Stimulated activated CD4-positive, alpha-beta T cell treated with anti-CD3 and anti-CD28 coated beads, Interleukin-12 subunit alpha, Interleukin-12 subunit beta, amount 100 ng/mL, for 48 hours (primary cell): ENCODE results near the gene SLC2A5.
"Not testable (repeated sequence)": the region's sequence is repeated elsewhere in the genome, so short reads cannot be mapped to it uniquely, and the experiment has no call there.

Experiments used
- DNase-seq, 3 donors: peaks; one replicate each; pipeline ENCODE4 v3.0.0-alpha.2; 2020; ENCODE audit warnings: low read depth in 2 of 3, low spot score in 1 of 3

The SLC2A5 gene

DNA sequence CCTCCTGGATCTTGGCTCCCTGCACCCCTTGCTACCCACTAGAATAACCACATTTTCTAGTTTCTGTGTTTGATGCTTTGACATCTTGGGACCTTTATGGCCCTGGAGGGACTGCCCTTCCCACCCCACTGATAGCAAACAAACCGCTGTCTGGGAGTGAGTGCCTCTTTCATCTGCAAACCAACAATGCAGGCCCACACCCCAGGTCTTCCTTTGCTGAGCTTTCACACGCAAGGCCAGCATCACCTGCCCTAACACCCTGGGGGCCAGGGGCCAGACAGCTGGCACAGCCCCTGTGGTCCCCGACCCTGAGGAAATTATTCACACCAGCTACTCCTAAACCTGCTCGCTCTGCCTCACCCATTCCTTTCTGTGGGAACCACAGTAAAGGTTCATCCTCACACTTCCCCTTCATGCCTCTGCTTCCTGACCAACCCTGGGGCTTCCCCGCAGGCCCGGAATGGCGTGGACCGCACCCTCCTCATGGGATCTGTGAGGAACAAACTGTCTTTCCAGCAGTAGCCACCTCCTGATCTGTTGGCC lies 58.6 kb downstream of the SLC2A5 start:
- DNase-seq = no peak

- DNase-seq = peak; percentile 13 to 39 (median 20)
These were observed 59.7 kb downstream of the SLC2A5 start for GRCh38 chr1:9009438-9010370.

- DNase-seq = no peak
These were observed 61.2 kb downstream of the SLC2A5 start for GRCh38 chr1:9008236-9008635.

- no peak for DNase-seq
These were observed 62.3 kb downstream of the SLC2A5 start for GRCh38 chr1:9006956-9007615.

GRCh38 chr1:9005395-9005708 lies 64.1 kb downstream of the SLC2A5 start:
- DNase-seq = no peak

DNA sequence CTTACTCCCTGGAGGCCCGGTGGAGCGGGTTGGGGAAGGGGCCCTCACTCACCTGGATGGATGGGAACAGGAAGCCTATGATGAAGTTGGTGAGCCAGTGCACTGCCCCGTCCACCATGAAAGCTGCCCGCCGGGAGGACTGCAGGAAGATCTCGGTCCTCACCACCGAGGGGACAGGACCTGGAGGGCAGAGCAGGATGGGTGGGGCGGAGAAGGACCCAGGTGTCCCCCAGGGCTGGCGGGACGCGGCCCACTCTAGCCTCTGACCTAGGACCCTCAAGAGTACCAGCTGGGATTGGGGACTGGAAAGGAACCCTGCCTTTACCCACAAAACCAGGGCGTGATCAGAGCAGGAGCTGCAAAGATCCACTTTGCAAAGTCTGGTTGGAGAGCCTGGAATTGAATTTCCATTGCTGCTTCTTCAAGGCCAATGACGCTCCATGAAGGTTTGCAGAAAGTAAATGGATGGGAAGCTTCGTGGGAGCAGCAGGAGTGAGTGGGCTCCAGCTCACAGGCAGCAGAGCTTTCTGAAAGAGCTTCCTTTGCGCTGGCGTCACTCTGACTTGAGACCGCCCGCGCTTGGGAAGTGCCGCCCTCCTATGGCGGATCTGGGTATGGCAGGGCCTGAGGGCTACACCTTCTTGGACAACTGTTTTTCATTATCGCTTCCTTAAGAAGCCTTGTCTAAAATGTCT lies 64.6 kb downstream of the SLC2A5 start:
- peak; percentile 65 to 89 (median 74) for DNase-seq

DNA sequence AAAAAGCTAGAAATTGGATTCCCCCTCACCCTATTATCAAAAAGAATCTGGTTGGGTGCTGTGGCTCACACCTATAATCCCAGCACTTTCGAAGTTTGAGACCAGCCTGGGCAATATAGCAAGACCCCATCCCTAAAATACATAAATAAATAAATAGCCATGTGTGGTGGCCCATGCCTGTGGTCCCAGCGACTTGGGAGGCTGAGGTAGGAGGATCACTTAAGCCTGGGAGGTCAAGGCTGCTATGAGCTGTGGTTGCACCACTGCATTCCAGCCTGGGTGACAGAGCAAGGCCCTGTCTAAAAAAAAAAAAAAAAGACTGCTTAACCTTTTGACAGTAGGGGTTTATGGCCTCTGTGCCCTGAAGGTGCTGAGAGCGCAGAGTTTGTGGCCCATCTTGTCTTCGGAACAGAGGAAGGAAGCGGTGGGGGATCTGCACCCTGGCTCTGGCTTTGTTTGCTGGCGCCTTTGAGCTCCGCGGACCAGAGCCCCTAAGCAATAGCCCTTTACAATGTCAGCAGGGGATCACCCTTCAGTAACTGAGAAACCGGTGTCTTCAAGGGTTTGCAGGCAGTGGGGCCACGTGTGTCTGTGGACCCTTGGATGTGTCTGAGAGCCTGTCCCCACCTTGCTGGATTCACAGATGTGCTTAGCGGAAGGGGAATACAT lies 65.3 kb downstream of the SLC2A5 start:
- no peak for DNase-seq

- not testable (repeated sequence) for DNase-seq
These were observed 67.2 kb downstream of the SLC2A5 start for GRCh38 chr1:9002215-9002560.

- DNase-seq = not testable (repeated sequence)
These were observed 67.8 kb downstream of the SLC2A5 start for GRCh38 chr1:9001534-9002214.

- DNase-seq = not testable (repeated sequence)
These were observed 75.3 kb downstream of the SLC2A5 start for GRCh38 chr1:8993962-8994675.

GRCh38 chr1:8992936-8993687 lies 76.3 kb downstream of the SLC2A5 start:
- DNase-seq = no peak

DNA sequence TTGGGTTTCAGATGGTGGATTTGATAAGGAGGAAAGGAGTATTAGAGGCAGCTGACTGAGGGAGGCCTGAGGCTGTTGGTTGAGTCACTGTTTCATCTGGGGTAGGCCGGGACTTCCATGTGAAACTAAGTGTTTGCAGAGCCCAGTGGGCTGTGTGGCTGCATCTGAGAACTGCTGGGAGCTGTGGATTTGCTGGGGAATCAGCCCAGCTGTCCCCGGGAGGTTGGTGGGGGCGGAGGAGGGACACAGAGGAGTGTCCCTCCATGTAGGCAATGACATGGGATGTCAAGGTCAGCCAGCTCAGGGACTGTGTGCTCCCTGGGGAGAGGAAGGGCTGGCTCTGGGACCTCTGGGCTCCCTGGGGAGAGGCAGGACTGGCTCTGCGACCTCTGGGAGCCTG lies 79.6 kb downstream of the SLC2A5 start:
- DNase-seq = no peak

DNA sequence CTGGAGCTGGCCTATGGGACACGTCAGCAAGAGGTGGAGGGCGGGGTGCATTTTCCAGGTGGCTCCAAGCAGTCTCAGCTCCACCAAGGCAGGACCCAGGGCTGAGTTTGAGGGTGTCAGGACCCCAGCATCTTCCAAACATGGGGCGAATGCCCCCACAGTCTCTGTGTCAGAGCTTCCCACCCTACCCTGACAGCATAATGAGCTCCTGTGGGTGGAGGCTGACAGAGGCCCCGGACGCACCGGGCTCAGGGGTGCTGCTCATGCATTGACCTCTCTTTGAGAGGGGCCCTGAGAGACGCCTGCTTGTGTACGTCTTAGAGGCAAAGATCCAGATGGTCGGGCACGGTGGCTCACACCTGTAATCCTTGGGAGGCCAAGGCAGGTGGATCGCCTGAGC lies 80.4 kb downstream of the SLC2A5 start:
- DNase-seq = no peak

DNA sequence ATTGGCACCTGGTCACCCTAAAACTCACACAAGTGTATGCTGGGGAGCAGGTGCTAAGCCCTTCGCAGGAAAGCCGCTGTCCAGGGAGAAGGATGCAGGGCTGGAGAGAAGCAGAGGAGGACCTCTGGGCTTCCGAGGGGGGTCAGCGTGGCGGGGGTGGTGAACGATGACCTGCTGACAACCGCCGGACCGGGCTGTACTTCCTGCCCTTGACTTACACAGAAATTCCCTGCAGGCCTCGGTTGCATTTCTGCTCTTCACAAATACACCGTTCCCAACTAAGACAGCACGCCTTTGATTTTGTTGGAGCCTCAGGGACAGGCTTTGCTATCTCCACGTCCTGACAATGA lies 80.8 kb downstream of the SLC2A5 start:
- no peak for DNase-seq

DNA sequence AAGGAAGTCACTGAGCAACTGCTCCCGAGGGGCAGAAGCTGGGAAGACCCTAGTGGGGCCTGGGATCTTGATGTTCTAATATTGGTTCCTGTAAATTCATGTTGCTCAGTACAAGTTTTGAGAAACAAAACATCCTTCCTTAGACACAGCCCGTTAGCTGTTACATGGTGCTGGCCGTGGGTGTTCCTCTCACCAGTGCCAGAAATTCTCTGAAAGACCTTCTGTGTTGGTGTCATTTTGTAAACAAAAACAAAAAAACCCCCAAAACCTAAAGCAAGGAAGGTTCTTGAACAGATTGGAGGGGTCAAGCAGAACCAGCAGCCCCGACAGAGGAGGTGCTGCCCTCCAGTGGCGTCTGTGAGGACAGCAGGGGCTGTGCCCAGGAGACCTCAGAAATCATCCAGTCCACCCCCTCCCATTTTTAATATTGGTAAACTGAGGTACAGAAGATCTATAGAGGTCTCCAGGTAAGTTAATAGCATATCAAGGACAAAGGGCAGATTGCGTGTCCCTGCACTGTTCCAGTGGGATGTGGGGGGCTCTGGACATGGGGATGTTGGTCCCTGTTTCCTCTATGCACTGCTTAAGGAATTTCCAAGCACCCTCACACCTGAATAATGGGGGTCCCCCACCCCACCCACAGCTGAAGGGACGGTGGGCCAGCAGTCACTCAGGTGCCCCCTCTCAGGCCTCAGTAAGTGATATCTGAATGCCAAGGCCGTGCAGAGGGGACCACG lies 81.4 kb downstream of the SLC2A5 start:
- DNase-seq = peak; percentile 47 to 72 (median 58)

DNA sequence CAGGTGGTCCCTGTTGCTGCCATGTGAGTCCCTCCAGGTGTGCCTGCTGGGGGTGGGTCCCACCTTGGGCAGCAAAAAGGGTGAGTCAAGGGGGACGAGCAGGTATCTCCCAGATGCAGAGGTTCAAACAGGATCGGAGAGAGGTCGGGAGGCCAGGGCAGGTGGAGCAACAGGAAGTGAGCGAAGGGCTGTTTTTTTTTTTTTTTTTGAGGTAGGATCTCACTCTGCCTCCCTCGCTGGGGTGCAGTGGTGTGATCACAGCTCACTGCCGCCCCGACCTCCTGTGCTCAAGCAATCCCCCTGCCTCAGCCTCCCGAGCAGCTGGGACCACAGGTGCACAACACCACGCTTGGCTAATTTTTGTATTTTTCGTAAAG lies 82.6 kb downstream of the SLC2A5 start:
- DNase-seq = no peak

DNA sequence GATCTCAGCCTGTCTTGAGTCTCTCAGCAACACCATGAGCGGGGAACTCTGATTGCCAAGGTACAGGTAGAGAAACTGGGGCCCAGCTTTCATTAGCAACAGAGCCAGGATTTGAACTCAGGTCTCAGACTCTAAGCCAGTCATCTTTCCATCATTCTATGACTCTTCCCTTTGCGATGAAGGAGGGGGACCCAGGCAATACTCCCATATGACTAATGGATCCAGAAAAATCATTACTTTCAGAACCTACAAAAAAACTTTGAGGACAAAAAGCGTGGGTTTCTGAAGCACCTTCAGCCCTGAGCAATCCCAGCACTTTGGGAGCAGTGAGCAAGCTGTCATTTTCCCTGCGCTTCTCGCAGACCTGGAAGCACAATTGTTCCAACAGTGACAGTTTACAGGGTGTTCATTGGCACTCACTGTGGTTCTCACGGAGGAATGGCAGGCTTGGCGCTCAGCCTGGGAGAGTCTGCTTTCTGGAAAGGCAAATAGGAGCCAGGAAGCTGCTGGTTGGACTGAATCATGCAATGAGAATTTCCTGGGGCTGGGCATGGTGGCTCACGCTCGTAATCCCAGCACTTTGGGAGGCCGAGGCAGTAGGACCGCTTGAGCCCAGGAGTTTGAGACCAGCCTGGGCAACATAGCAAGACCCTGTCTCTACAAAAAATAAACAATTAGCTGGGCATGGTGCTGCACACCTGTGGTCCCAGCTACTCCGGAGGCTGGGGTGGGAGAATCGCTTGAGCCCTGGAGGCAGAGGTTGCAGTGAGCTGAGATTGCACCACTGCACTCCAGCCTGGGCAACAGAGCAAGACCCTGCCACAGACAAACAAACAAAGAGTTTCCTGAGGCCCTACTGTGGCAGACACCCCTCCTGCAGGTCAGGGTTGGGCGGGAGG lies 83.3 kb downstream of the SLC2A5 start:
- no peak for DNase-seq
